ENCODE measurements around the gene NXPE1. TPM values are rescaled to one million over a fixed set of nuclear protein-coding genes. Genes with fewer than 3 reads are reported as not detected.
"Not testable (repeated sequence)": the region's sequence is repeated elsewhere in the genome, so short reads cannot be mapped to it uniquely, and the experiment has no call there.

Gene NXPE1
- total RNA-seq: not detected in 2 replicates

- Mint-ChIP-seq H3K4me3 (no peak within 1 kb of the TSS), H3K4me1 (peaks cover 3% of the 10 kb centered on the region), H3K36me3 (ENCODE audit: low read depth) (no peaks in the 10 kb centered on the region), H3K27me3 (peaks cover 7% of the 10 kb centered on the region), H3K9me3 (no peaks in the 10 kb centered on the region), H3K27ac (no peak within 1 kb of the TSS)
- intact Hi-C loops (cut with micrococcal nuclease): no loop called here
- no peak for DNase-seq
Observed at GRCh38 chr11:114559425-114560310, at the start of gene NXPE1. TSS of gene NXPE1 (minus strand) at chr11:114559881. CDS start at chr11:114551201, 8,680 bp downstream.

- H3K27ac Mint-ChIP-seq: no peak overlapping the region
- no peaks in the 10 kb centered on the region for H3K4me1 Mint-ChIP-seq
- H3K4me3 Mint-ChIP-seq: no peak overlapping the region
- H3K9me3 Mint-ChIP-seq: peaks cover 3% of the 10 kb centered on the region
- DNase-seq: peak; percentile 24
- H3K36me3 Mint-ChIP-seq (ENCODE audit: low read depth): no peaks in the 10 kb centered on the region
- no peaks in the 10 kb centered on the region for H3K27me3 Mint-ChIP-seq
- intact Hi-C loops (cut with micrococcal nuclease): loop anchor here (10.0 kb wide), 1 partner anchor 265 kb away; no protein-coding TSS in a partner anchor
Observed at GRCh38 chr11:114609429-114609828, 49.7 kb upstream of the NXPE1 start.

DNA sequence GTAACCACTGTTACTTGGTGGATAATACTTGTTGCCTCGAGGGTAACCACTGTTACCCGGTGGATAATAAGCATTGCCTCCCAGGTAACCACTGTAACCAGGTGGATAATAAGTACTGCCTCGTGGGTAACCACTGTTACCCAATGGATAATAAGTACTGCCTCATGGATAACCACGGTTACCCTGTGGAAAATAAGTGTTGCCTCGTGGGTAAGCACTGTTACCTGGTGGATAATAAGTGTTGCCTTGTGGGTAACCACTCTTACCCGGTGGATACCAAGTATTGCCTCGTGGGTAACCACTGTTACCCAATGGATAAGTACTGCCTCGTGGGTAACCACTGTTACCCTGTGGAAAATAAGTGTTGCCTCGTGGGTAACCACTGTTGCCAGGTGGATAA is 48.9 kb upstream of the NXPE1 start:
- not testable (repeated sequence) for H3K4me3 Mint-ChIP-seq; H3K4me1 Mint-ChIP-seq; H3K36me3 Mint-ChIP-seq (ENCODE audit: low read depth); H3K9me3 Mint-ChIP-seq; H3K27me3 Mint-ChIP-seq; H3K27ac Mint-ChIP-seq
- intact Hi-C loops (cut with micrococcal nuclease): loop anchor here (10.0 kb wide), 1 partner anchor 264 kb away; no protein-coding TSS in a partner anchor
- peak; percentile 55 for DNase-seq

GRCh38 chr11:114607753-114608459 is 48.2 kb upstream of the NXPE1 start:
- Mint-ChIP-seq H3K36me3 (ENCODE audit: low read depth) (no peaks in the 10 kb centered on the region), H3K27me3 (no peaks in the 10 kb centered on the region), H3K9me3 (peaks cover 3% of the 10 kb centered on the region), H3K4me1 (no peaks in the 10 kb centered on the region), H3K4me3 (no peak overlapping the region), H3K27ac (no peak overlapping the region)
- intact Hi-C loops (cut with micrococcal nuclease): loop anchor here (10.0 kb wide), 1 partner anchor 263 kb away; no protein-coding TSS in a partner anchor
- peak; percentile 43 for DNase-seq

DNA sequence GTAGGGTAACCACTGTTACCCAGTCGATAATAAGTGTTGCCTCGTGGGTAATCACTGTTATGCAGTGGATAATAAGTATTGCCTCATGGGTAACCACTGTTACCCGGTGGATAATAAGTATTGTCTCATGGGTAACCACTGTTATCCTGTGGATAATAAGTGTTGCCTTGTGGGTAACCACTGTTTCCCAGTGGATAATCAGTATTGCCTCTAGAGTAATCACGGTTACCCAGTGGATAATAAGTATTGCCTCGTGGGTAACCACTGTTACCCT is 47.1 kb upstream of the NXPE1 start:
- not testable (repeated sequence) for H3K27ac Mint-ChIP-seq; DNase-seq; H3K4me1 Mint-ChIP-seq; H3K27me3 Mint-ChIP-seq; H3K9me3 Mint-ChIP-seq; H3K4me3 Mint-ChIP-seq; H3K36me3 Mint-ChIP-seq (ENCODE audit: low read depth)
- intact Hi-C loops (cut with micrococcal nuclease): loop anchor here (10.0 kb wide), 1 partner anchor 262 kb away; no protein-coding TSS in a partner anchor

GRCh38 chr11:114606003-114606801 is 46.5 kb upstream of the NXPE1 start:
- no peak overlapping the region for H3K27ac Mint-ChIP-seq
- DNase-seq: no peak
- H3K4me3 Mint-ChIP-seq: no peak overlapping the region
- no peaks in the 10 kb centered on the region for H3K4me1 Mint-ChIP-seq
- no peaks in the 10 kb centered on the region for H3K27me3 Mint-ChIP-seq
- H3K36me3 Mint-ChIP-seq (ENCODE audit: low read depth): no peaks in the 10 kb centered on the region
- H3K9me3 Mint-ChIP-seq: peaks cover 3% of the 10 kb centered on the region
- intact Hi-C loops (cut with micrococcal nuclease): loop anchor here (10.0 kb wide), 1 partner anchor 261 kb away; no protein-coding TSS in a partner anchor

- Mint-ChIP-seq H3K9me3 (peaks cover 3% of the 10 kb centered on the region), H3K36me3 (ENCODE audit: low read depth) (no peaks in the 10 kb centered on the region), H3K4me3 (no peak overlapping the region), H3K4me1 (no peaks in the 10 kb centered on the region), H3K27me3 (no peaks in the 10 kb centered on the region), H3K27ac (no peak overlapping the region)
- intact Hi-C loops (cut with micrococcal nuclease): loop anchor here (10.0 kb wide), 1 partner anchor 261 kb away; no protein-coding TSS in a partner anchor
- peak; percentile 62 for DNase-seq
Observed at GRCh38 chr11:114605370-114605769, 45.7 kb upstream of the NXPE1 start.

DNA sequence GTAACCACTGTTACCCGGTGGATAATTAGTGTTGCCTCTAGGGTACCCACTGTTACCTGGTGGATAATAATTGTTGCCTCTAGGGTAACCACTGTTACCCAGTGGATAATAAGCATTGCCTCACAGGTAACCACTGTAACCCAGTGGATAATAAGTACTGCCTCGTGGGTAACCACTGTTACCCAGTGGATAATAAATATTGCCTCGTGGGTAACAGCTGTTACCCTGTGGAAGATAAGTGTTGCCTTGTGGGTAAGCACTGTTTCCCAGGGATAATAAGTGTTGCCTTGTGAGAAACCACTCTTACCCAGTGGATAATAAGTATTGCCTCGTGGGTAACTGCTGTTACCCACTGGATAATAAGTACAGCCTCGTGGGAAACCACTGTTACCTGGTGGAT is 45.2 kb upstream of the NXPE1 start:
- no peak overlapping the region for H3K27ac Mint-ChIP-seq
- peaks cover 3% of the 10 kb centered on the region for H3K9me3 Mint-ChIP-seq
- no peaks in the 10 kb centered on the region for H3K4me1 Mint-ChIP-seq
- no peak for DNase-seq
- no peaks in the 10 kb centered on the region for H3K27me3 Mint-ChIP-seq
- no peak overlapping the region for H3K4me3 Mint-ChIP-seq
- intact Hi-C loops (cut with micrococcal nuclease): loop anchor here (10.0 kb wide), 1 partner anchor 260 kb away; no protein-coding TSS in a partner anchor
- H3K36me3 Mint-ChIP-seq (ENCODE audit: low read depth): no peaks in the 10 kb centered on the region

GRCh38 chr11:114604179-114604813 is 44.6 kb upstream of the NXPE1 start:
- intact Hi-C loops (cut with micrococcal nuclease): loop anchor here (10.0 kb wide), 1 partner anchor 259 kb away; no protein-coding TSS in a partner anchor

DNA sequence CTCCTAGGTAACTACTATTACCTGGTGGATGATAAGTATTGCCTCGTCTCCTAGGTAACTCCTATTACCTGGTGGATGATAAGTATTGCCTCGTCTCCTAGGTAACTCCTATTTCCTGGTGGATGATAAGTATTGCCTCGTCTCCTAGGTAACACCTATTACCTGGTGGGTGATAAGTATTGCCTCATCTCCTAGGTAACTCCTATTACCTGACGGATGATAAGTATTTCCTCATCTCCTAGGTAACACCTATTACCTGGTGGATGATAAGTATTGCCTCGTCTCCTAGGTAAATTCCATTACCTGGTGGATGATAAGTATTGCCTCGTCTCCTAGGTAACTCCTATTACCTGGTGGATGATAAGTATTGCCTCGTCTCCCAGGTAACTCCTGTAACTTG is 43.5 kb upstream of the NXPE1 start:
- not testable (repeated sequence) for H3K4me1 Mint-ChIP-seq; H3K9me3 Mint-ChIP-seq; H3K27me3 Mint-ChIP-seq; H3K4me3 Mint-ChIP-seq; H3K36me3 Mint-ChIP-seq (ENCODE audit: low read depth); H3K27ac Mint-ChIP-seq; DNase-seq
- intact Hi-C loops (cut with micrococcal nuclease): loop anchor here (10.0 kb wide), 1 partner anchor 258 kb away; no protein-coding TSS in a partner anchor

More at GRCh38 chr11:114604179-114604813, 44.6 kb upstream of the NXPE1 start:
- Mint-ChIP-seq H3K27ac (no peak overlapping the region), H3K27me3 (no peaks in the 10 kb centered on the region), H3K9me3 (peaks cover 3% of the 10 kb centered on the region), H3K4me1 (no peaks in the 10 kb centered on the region), H3K36me3 (ENCODE audit: low read depth) (no peaks in the 10 kb centered on the region), H3K4me3 (no peak overlapping the region)
- DNase-seq: peak; percentile 69

- H3K4me1 Mint-ChIP-seq: no peaks in the 10 kb centered on the region
- H3K36me3 Mint-ChIP-seq (ENCODE audit: low read depth): no peaks in the 10 kb centered on the region
- no peaks in the 10 kb centered on the region for H3K27me3 Mint-ChIP-seq
- no peak overlapping the region for H3K27ac Mint-ChIP-seq
- intact Hi-C loops (cut with micrococcal nuclease): no loop called here
- DNase-seq: no peak
- no peak overlapping the region for H3K4me3 Mint-ChIP-seq
- H3K9me3 Mint-ChIP-seq: no peaks in the 10 kb centered on the region
Observed at GRCh38 chr11:114598461-114598860, 38.8 kb upstream of the NXPE1 start.

DNA sequence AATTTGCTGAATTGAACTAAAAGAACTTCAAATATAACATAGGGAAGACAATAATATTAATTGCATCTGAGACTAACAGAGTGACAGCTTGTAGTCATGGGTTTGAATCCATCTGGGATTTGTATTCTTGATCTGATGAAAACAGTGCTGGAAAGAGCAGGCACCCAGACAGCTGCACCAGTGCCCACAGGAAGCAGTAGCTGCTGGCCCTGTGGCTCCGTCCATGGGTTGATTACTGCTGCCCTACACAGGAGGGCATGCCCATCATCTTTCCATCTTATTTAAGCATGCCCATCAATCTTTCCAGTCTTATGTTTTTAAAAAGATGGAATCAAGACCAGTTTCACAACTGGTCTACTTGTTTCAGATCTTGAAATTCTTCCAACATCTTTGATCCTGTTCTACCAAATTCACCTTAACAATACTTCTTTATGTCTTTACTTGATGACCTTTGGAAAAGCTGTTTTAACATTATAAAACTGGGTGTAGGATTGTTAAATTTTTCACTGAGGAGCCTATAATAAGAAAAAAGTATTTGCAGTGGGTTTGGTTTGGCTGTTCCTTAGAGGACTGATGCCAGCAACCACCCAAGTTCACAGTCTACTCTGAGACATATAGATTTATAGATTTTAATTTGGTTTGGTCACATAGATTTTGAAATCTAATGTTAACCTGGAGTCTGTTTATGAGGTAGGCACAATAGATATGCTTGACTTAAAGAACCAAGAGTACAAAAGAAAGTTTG is 36.7 kb upstream of the NXPE1 start:
- Mint-ChIP-seq H3K9me3 (no peaks in the 10 kb centered on the region), H3K4me1 (no peaks in the 10 kb centered on the region), H3K36me3 (ENCODE audit: low read depth) (no peaks in the 10 kb centered on the region), H3K4me3 (no peak overlapping the region), H3K27ac (no peak overlapping the region), H3K27me3 (no peaks in the 10 kb centered on the region)
- intact Hi-C loops (cut with micrococcal nuclease): no loop called here
- no peak for DNase-seq

DNA sequence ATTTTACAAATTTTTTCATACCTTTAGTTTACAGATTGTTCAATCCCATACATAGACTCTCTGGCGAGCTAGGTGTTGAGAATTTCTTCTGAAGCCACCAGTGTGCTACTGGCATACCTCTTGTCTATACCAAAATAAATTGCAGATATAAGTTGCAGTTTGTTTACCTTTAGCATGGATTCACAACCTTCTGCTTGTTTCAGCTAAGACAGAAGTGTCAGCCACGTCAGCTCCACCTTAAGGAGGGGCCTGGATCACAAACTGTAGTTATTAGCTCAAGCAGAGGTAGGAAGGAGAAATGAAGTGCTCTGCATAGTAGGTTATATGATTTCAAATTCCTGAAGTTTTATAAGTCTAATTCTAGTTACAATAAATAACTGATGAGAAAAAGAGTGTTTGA is 35.9 kb upstream of the NXPE1 start, which contains the start of gene NXPE4:
TSS of gene NXPE4 (minus strand) at position 216 of the 400 bp plus-strand sequence. CDS start 1,027 bp downstream, outside the sequence.
- Mint-ChIP-seq H3K27me3 (no peaks in the 10 kb centered on the region), H3K27ac (no peak within 1 kb of the TSS), H3K9me3 (no peaks in the 10 kb centered on the region), H3K4me3 (no peak within 1 kb of the TSS), H3K4me1 (no peaks in the 10 kb centered on the region), H3K36me3 (ENCODE audit: low read depth) (no peaks in the 10 kb centered on the region)
- DNase-seq: no peak
- intact Hi-C loops (cut with micrococcal nuclease): no loop called here
